ENCODE measurements around the gene PLOD3.

- peak; percentile 41 for TF ChIP-seq CTCF (IDR thresholded peaks at IDR 0.05; ENCODE audit: low read depth, low read length, poor library complexity, severe bottlenecking)
- no peak for TF ChIP-seq EZH2phosphoT487 (IDR thresholded peaks at IDR 0.05; ENCODE audit: borderline replicate concordance, low read length)
Observed at GRCh38 chr7:101171442-101171837, 45.9 kb downstream of the PLOD3 start.

Data from DOHH2 (cell line).